Measurements from ENCODE around the gene DOCK3.
A peak's percentile ranks its signal among the peaks of the same experiment; 100 is the strongest.

DOCK3 gene

DNA sequence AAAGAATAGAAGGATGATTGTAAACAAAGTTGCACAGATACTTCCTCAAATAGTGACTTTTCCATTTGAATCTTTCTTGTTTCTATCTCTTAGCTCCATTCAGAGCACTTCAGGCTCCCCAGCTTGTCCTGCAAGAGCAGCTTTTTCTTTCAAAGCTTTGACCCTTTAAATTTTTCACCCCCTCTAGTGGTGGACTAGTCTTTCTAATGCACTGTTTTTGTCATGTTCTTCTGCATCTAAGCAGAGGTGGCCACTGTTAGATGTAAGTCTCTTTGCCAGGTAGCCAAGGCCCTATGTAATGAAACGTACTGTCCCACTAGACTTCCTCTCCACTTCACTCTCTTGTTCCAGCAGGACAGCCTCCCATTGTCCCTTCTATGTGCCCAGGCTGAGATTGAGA, 636.3 kb downstream of the DOCK3 start:
- H3K4me3 ChIP-seq (ENCODE audit: low read depth, low read length): no peak overlapping the region
- TF ChIP-seq, protein P1, sequence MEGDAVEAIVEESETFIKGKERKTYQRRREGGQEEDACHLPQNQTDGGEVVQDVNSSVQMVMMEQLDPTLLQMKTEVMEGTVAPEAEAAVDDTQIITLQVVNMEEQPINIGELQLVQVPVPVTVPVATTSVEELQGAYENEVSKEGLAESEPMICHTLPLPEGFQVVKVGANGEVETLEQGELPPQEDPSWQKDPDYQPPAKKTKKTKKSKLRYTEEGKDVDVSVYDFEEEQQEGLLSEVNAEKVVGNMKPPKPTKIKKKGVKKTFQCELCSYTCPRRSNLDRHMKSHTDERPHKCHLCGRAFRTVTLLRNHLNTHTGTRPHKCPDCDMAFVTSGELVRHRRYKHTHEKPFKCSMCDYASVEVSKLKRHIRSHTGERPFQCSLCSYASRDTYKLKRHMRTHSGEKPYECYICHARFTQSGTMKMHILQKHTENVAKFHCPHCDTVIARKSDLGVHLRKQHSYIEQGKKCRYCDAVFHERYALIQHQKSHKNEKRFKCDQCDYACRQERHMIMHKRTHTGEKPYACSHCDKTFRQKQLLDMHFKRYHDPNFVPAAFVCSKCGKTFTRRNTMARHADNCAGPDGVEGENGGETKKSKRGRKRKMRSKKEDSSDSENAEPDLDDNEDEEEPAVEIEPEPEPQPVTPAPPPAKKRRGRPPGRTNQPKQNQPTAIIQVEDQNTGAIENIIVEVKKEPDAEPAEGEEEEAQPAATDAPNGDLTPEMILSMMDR (IDR thresholded peaks at IDR 0.05; ENCODE audit: low read depth, low read length): peak; percentile 33; the same call in 1 of the 2 replicates

DNA sequence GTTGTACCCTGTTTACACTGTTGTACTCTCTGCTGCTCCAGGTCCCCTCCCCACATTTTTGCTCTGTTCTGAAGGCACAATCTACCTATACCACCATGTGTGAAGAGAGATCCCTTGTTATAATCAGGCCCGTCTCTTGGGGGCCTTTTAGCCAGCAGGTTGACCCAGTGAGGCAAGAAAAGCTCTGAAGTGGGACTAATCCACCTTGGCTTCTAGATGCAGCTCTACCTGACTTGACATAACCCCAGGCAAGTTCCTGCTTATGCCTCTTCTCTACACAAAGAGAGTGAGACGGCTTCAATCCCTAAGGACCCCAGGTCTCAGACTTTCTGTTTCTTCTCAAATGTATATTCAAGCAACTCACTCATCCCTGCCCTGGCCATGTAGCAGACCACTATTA, 653.5 kb downstream of the DOCK3 start:
- H3K4me3 ChIP-seq (ENCODE audit: low read depth, low read length): no peak overlapping the region
- TF ChIP-seq, protein P1 (IDR thresholded peaks at IDR 0.05; ENCODE audit: low read depth, low read length): no peak

DNA sequence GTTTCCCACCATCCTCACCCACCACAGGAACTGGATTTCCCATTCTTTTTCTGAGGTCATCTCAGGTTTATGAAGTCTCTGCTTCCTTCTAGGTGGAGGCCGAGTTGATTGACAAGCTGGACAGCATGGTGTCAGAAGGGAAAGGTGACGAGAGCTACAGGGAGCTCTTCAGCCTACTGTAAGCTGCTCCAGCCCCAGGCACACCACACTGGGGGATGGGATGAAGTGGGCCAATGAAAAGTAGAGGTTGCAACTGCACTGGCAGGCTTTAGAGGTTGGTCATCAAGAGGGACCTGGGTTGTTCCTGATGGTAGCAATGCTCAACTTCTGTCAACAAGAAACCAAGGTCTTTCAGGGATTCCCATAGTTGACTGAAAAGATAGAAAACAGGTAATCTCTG, 655.3 kb downstream of the DOCK3 start:
- H3K4me3 ChIP-seq (ENCODE audit: low read depth, low read length): no peak overlapping the region
- TF ChIP-seq, protein P1 (IDR thresholded peaks at IDR 0.05; ENCODE audit: low read depth, low read length): no peak

DNA sequence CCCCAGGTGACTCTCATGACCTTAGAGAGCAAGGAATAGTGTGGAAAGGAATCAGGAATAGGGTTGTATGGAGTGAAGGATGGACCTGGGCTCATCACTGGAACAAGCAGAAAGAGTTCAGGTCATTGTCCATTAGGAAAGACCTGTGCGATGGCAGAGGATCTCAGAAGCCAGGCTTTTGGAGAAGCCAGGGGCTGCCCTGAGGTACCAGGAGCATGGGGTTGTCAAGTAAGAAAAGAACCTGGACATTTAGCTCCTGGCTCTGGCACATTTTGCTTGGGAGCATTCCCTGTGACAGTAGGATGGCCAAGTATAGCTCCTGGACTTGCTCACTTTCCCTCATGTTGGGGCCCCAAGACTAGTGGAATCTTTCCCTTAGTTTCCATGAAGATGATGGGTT, 657.4 kb downstream of the DOCK3 start:
- TF ChIP-seq, protein P1 (IDR thresholded peaks at IDR 0.05; ENCODE audit: low read depth, low read length): no peak
- no peak overlapping the region for H3K4me3 ChIP-seq (ENCODE audit: low read depth, low read length)

DNA sequence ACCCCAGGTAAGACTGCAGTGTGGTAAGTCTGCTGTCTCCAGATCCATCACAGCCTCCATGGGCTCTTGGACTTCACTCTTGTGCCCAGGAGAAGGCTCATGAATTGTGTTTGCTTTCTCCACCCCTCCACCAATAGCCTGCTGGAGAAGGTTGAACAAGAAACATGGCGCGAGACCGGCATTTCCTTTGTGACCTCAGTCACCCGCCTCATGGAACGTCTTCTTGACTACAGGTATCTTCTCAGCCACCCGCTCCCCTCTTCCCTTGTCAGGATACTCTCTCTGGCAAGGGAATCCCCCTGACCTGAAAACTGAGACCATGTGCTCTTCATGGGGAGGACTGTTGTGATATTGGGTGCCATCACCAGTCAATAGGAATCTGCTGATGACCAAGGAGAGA, 658.3 kb downstream of the DOCK3 start:
- TF ChIP-seq, protein P1 (IDR thresholded peaks at IDR 0.05; ENCODE audit: low read depth, low read length): no peak
- no peak overlapping the region for H3K4me3 ChIP-seq (ENCODE audit: low read depth, low read length)

DNA sequence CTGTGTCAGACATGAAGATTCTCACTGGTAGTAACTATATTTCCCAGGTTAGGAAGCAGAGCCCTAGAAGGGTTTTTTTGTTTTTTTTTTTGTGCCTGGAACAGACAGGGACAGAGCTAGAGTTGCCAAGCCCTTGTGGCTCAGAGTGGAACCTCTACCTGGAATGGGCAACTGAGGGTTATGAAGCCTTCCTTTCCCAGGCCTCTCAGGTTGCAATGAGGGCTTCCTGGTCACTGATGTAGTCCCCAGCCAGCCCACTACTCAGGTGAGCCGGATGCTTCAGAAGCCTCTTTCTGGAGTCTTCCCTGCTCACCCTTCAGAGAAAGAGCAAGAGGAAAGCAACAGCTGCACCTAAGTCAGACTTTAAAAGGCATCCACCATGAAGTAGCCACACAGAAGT, 661.5 kb downstream of the DOCK3 start:
- H3K4me3 ChIP-seq (ENCODE audit: low read depth, low read length): no peak overlapping the region
- TF ChIP-seq, protein P1 (IDR thresholded peaks at IDR 0.05; ENCODE audit: low read depth, low read length): no peak

DNA sequence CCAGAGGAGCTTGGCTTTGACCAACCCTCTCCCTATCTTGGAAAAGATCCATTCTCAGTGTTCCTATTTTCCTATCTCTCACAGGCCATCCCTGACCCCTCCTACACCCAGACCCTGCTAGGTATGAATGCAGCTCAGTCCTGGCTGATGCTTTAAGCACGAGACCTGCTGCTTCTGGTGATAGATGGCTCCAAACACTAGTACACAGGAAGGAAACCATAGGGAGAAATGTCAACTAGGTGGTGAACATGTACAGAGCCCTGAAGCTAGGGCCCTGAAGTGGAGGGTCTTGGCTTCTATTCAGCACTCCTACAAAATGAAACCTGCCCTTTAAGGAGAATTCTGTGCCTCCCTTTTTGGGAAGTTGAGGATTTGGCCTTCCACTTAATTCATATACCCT, 662.9 kb downstream of the DOCK3 start:
- no peak overlapping the region for H3K4me3 ChIP-seq (ENCODE audit: low read depth, low read length)
- TF ChIP-seq, protein P1 (IDR thresholded peaks at IDR 0.05; ENCODE audit: low read depth, low read length): no peak
